Right kidney (tissue), 1 donor: ENCODE measurements around the gene SLC7A14.
A peak's percentile ranks its signal among the peaks of the same experiment; 100 is the strongest.

Experiments used
- DNase-seq: peaks from one replicate; pipeline ENCODE4 v3.0.0-alpha.2; 2016

Gene SLC7A14

GRCh38 chr3:170469151-170470062 lies 116.5 kb downstream of the SLC7A14 start:
- DNase-seq: peak; percentile 46

DNA sequence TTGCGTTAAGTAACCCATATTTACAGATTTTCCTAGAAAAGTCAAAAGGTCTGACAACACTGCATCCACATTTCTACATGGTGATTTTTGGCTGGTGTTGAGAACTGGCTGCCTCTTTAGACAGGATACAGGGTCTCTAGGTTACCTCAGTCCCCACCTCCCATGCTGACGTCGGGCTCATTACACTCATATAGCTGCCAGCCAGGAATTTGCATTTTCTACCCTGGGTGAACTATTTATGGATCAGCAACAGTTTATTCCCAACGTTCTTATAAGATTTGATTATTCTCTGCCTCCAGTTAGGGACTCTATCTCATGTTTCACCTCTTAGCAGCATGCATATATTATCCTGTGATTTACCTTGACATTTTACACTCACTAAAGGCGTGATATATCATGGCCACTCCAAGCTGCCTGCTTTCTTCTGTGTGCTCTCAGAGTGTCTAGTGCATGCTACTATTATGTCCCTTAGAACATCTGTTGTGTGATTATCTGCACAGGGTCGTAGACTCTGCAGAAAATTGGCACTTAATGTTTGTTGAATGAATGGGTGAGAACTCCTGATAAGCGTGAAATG lies 118.2 kb downstream of the SLC7A14 start:
- no peak for DNase-seq

GRCh38 chr3:170467007-170467406 lies 118.9 kb downstream of the SLC7A14 start:
- peak; percentile 42 for DNase-seq

DNA sequence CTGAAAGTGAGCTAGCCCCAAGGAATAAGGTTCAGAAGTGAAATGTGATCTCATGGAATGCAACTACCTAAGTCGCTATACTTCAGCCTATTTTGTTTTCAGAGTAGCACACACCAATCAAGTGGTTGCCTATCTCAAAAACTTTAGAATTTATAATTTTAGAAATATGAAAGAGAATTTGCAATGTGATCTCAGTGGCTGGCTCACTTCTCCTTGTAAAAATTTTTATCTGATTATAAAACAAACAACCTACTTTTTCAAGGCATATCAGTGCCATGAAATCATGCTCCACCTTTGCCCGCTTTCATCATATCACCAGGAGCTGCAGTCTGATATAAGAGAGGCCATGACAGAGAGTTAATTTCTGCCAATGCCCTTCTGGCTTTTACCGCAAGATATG lies 119.9 kb downstream of the SLC7A14 start:
- no peak for DNase-seq

DNA sequence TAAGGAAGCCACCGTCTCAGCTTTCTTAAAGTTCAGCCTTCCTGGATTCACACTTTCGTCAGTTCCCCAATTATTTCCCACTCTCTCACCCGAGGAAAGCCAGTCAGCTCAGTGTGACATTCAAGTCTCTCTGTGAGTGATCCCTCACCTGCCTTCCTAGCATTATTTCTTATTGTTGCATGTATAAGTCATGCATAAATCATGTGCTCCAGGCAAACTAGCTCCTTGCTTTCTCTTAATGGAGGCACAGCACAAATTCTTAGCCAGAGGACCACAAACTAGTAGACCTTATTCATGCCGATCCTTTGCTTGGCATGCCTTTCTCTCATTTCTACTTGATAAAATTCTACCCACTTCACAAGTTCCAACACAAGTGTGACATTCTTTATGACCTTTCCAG lies 122.9 kb downstream of the SLC7A14 start:
- DNase-seq: no peak

GRCh38 chr3:170458285-170458684 lies 127.6 kb downstream of the SLC7A14 start:
- no peak for DNase-seq

- DNase-seq: no peak
Measured at GRCh38 chr3:170454509-170454908, 131.4 kb downstream of the SLC7A14 start.

GRCh38 chr3:170450039-170450438 lies 135.8 kb downstream of the SLC7A14 start:
- DNase-seq: no peak

- DNase-seq: no peak
Measured at GRCh38 chr3:170448584-170448983, 137.3 kb downstream of the SLC7A14 start.

- DNase-seq: no peak
Measured at GRCh38 chr3:170443457-170443856, 142.4 kb downstream of the SLC7A14 start.

DNA sequence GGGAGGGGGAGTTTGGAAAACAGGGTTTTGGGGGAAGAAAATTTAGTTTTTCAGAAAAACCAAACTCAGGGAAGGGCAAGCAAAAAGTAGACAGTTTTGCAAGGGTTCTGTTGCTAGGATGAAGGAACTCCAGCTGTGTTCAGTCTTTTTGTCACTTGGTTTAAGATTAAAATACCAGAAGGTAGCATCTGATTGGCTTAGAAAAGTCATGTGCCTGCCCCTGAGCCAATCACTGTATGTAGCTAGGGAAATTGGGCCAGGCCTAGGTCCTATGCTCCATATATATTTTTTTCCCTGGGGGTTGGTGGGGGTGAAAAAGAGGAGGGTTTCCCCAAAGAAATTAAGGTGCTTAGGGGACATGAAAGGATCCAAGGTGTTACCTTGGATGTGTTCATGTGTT lies 142.9 kb downstream of the SLC7A14 start:
- DNase-seq: no peak

GRCh38 chr3:170441412-170441811 lies 144.5 kb downstream of the SLC7A14 start:
- DNase-seq: no peak

GRCh38 chr3:170440344-170440743 lies 145.5 kb downstream of the SLC7A14 start:
- DNase-seq: no peak

DNA sequence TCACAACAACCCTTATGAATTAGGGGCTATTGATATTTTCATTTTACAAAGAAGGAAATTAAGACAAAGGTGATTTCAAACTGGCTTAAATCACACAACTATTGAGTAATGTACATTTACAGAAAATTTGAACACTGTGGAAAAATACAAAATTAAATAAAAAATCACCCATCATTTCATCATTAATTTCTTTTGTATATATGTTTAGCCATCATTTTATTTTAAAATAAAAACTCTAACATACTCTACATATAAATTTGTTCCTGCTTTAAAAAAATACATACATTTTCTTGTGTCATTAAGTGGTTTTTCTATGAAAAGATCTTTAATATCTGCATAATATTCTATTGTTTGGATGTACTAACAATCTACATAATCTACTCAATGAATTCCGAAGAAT lies 147.0 kb downstream of the SLC7A14 start:
- DNase-seq: no peak

DNA sequence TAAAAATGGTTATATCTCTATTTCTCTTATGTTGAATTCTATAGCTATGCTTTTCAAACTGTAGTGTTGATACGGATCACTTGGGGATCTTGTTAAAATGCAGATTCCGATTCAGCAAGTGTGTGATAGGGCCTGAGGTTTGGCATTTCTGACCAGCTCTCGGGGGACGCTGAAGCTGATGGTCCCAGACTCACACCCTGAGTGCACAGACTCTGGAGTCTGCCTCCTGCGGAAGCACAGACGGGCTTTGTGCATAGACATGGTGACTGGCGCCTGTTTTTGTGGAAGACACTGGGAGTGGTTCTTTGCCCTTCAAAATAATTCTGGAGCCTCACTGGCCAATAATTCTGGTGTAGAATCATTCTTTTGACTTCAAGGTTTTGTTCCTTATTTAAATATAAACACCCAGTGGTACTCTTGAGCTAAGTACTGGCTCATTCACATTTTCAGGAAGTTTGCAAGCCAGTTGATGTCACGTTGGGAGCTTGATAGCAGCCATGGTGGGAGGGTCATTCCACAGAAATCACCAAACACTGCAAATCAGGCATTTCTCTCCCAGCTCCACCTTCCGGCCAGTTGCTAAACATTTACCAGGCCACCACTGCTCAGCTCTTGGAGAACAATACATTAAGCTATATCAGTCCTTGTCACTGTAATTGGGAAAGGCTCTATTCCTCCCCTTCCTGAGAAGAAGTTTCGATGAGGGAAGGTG lies 148.0 kb downstream of the SLC7A14 start:
- DNase-seq: no peak

- DNase-seq: no peak
Measured at GRCh38 chr3:170437176-170437575, 148.7 kb downstream of the SLC7A14 start.

DNA sequence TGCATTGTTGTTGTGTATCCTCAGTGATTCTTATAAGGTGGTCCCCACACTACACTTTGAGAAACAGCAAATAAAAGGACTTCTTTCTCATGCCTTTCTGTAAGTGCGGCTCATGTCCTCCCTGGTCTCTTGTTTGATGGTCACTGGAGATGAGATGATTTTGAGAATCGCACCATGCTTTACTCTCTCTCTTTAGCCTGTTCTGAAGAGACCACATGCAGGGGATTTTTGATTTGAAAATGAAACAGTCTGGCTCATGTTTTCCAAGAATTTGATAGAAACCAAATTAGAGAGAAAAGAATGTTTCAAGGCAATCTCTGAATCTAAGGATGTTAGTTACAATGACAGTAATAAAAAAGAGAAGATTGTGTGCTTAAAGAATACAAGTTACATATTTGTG lies 149.2 kb downstream of the SLC7A14 start:
- no peak for DNase-seq

GRCh38 chr3:170432416-170432815 lies 153.5 kb downstream of the SLC7A14 start:
- DNase-seq: no peak

- DNase-seq: no peak
Measured at GRCh38 chr3:170431054-170431453, 154.8 kb downstream of the SLC7A14 start.

GRCh38 chr3:170429050-170429449 lies 156.8 kb downstream of the SLC7A14 start:
- DNase-seq: no peak

DNA sequence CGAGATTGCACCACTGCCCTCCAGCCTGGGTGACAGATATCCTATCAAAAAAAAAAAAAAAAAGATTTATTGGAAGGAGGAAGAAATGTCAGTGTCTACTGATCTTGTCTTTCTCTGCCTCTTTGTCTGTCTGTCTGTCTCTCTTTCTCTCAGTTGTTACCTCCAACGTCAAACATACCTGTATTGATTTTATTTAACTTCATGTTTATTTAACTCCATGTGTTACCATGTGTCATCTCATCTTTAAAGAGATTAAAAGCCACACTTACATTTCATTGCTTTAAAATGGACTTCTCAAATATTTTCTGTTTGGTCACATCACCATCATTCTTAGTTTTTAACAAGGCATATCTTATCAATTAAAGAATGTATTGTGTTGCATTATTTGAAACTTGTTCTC lies 157.8 kb downstream of the SLC7A14 start:
- DNase-seq: no peak

DNA sequence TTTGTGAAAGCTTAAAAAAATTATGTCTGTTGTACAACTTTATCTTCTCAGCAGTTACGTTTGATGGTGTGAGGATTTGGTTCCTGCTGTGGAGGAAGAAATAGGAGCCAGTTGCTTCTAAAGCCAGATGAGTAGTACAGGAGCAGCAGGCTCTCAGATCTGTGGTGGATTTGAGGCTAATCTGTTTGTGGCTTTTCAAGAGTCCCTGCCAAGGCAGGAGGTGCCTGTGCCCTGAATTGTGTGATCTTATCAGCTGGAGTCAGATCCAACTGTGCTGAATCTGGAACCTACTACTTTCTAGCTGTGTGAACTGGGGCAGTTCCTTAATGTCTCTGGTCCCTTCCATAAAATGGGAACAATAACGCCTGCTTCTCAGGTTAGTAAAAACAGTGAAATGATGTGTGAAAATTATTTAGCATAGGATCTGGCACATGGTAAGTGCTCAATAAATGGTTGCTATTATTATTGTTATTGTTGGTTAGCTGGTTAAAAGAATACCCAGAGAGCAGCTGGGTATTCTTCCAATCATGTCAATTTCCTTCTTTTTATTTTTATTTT lies 159.6 kb downstream of the SLC7A14 start:
- DNase-seq: no peak
